DOHH2 (cell line): ENCODE data around the gene ANTXR2.

Experiments
- CTCF ChIP-seq: fragments of 200-600 bp; sonication (generic); IDR thresholded peaks from one replicate; pipeline ENCODE4 v1.5.1; 2014; ENCODE audit warnings: antibody characterized with exemption, mild to moderate bottlenecking, low read depth, low read length; ENCODE audit not compliant: poor library complexity, severe bottlenecking
- EZH2phosphoT487 ChIP-seq: fragments of 200-600 bp; sonication (generic); IDR thresholded peaks from 2 replicates; pipeline ENCODE4 v1.6.1; 2017; ENCODE audit warnings: borderline replicate concordance, mild to moderate bottlenecking, antibody characterized with exemption, low read length, moderate library complexity, mixed read lengths

GRCh38 chr4:79982601-79983322, 90.3 kb downstream of the ANTXR2 start:
- no peak for TF ChIP-seq CTCF
- TF ChIP-seq EZH2phosphoT487: no peak
